Peyer's patch (tissue), 4 donors: ENCODE results near the gene SNRNP25.

Source experiments
- CTCF ChIP-seq, 6 experiments: fragments of 450-650 bp in 4 of 6; fragments of 200-600 bp in 2 of 6; sonication (generic) in 1 of 6; IDR thresholded peaks; one replicate each; pipeline ENCODE4 v1.5.1; 2017 to 2019; ENCODE audit warnings: antibody characterized with exemption in 6 of 6, mild to moderate bottlenecking in 3 of 6, moderate library complexity in 1 of 6
- POLR2A ChIP-seq, 2 donors: fragments of 450-650 bp; IDR thresholded peaks; one replicate each; pipeline ENCODE4 v1.5.1; 2017; ENCODE audit warnings: antibody characterized with exemption in 2 of 2, mild to moderate bottlenecking in 2 of 2, moderate library complexity in 2 of 2

- TF ChIP-seq CTCF (IDR thresholded peaks at IDR 0.05) (no peak), POLR2A (IDR thresholded peaks at IDR 0.05) (no peak)
Measured at GRCh38 chr16:59440-60059, 5.9 kb downstream of the SNRNP25 start.
